HCT116 (cell line): Measurements from ENCODE around the gene TMEM144. TPM values are rescaled to one million over a fixed set of nuclear protein-coding genes. Genes with fewer than 3 reads are reported as not detected.

ENCODE experiments used
- ATAC-seq: fragments of 200-7000 bp; cut with Tn5 transposase; 2 replicates; pipeline ENCODE4 v1.9.1; 2020; ENCODE audit warnings: mild to moderate bottlenecking, moderate library complexity
- BruUV-seq: library from RNA; stranded (reverse); fragments of 400-500 nt; replicated peaks from 2 replicates; lab custom pipeline; 2021; lab: Mats Ljungman, UMichigan
- CTCF ChIA-PET: fragments of 300-600 bp; sonication (Branson Sonifier 250); formaldehyde crosslinking; loops from one replicate; lab custom pipeline; 2021; ENCODE audit warnings: antibody characterized with exemption; lab: Charles Lee
- POLR2A ChIA-PET: fragments of 300-600, 350-600 bp; sonication (Branson Sonifier 250); formaldehyde crosslinking; loops from one replicate; lab custom pipeline; 2021; ENCODE audit warnings: antibody characterized with exemption; lab: Charles Lee
- RAD21 ChIA-PET, 2 experiments: fragments of 300-600 bp; sonication (Branson Sonifier 250); formaldehyde crosslinking; loops; one replicate each; lab custom pipeline; 2023; ENCODE audit warnings: low total read pairs in 2 of 2; ENCODE audit not compliant: uncharacterized antibody in 2 of 2, unreplicated experiment in 2 of 2, low non-redundant PET in 1 of 2; lab: Charles Lee
- DNase-seq: peaks from one replicate; pipeline ENCODE4 v3.0.0-alpha.2; 2010; ENCODE audit warnings: low read depth, low spot score
- H2AFZ ChIP-seq: fragments of 200-600 bp; shearing (Covaris generic), sonication (generic); 2 replicates; pipeline ENCODE4 v1.6.1; 2017; ENCODE audit warnings: low read depth, mixed run types, mixed read lengths, antibody characterized with exemption, low read length; ENCODE audit not compliant: poor library complexity, severe bottlenecking
- H3K27ac ChIP-seq: 2 replicates; pipeline ENCODE4 v1.5.1; 2012; ENCODE audit warnings: low read depth, low read length
- H3K27me3 ChIP-seq: fragments of 200-600 bp; sonication (generic); 2 replicates; pipeline ENCODE4 v1.6.1; 2016; ENCODE audit warnings: mixed run types, low read length, mixed read lengths; ENCODE audit not compliant: insufficient read depth
- H3K36me3 ChIP-seq, 2 experiments: fragments of 200-500 bp in 1 of 2; fragments of 200-600 bp in 1 of 2; sonication (Bioruptor generic) in 1 of 2; sonication (generic) in 1 of 2; 2 replicates each; pipeline versions ENCODE4 v1.5.1 to v1.6.1; 2014 to 2016; ENCODE audit warnings: low read length in 2 of 2, inconsistent platforms in 1 of 2, mixed read lengths in 1 of 2, mixed run types in 1 of 2; ENCODE audit not compliant: insufficient read depth in 2 of 2, control insufficient read depth in 1 of 2
- H3K4me1 ChIP-seq, 2 experiments: fragments of 200-600 bp in 1 of 2; sonication (generic) in 1 of 2; 2 replicates each; pipeline versions ENCODE4 v1.5.1 to v1.6.1; 2012 to 2017; ENCODE audit warnings: low read length in 2 of 2, inconsistent platforms in 1 of 2, mild to moderate bottlenecking in 1 of 2, mixed read lengths in 1 of 2, mixed run types in 1 of 2, moderate library complexity in 1 of 2; ENCODE audit not compliant: insufficient read depth in 2 of 2, control insufficient read depth in 1 of 2
- H3K4me2 ChIP-seq: fragments of 200-600 bp; sonication (generic); 2 replicates; pipeline ENCODE4 v1.6.1; 2017; ENCODE audit warnings: mixed run types, low read length, mixed read lengths
- H3K4me3 ChIP-seq, 2 experiments: fragments of 200-600 bp in 1 of 2; sonication (generic) in 1 of 2; replicated peaks in 1 of 2; 2 replicates each; pipeline ENCODE4 v1.5.1; 2011 to 2016; ENCODE audit warnings: low read length in 2 of 2, control low read depth in 1 of 2, low read depth in 1 of 2, mild to moderate bottlenecking in 1 of 2, mixed read lengths in 1 of 2, mixed run types in 1 of 2
- H3K79me2 ChIP-seq: fragments of 200-600 bp; sonication (generic); 2 replicates; pipeline ENCODE4 v1.6.1; 2017; ENCODE audit warnings: mild to moderate bottlenecking, mixed run types, low read length, moderate library complexity, mixed read lengths; ENCODE audit not compliant: insufficient read depth
- H3K9ac ChIP-seq: fragments of 200-600 bp; sonication (generic); 2 replicates; pipeline ENCODE4 v1.6.1; 2016; ENCODE audit warnings: low read length, mixed read lengths
- H3K9me2 ChIP-seq: fragments of 200-600 bp; sonication (generic), shearing (Covaris generic); 2 replicates; pipeline ENCODE4 v1.6.1; 2017; ENCODE audit warnings: mixed run types, mild to moderate bottlenecking, moderate library complexity; ENCODE audit not compliant: insufficient read depth
- H3K9me3 ChIP-seq, 2 experiments: fragments of 200-500 bp in 1 of 2; fragments of 200-600 bp in 1 of 2; sonication (Bioruptor generic) in 1 of 2; sonication (generic) in 1 of 2; 2 replicates each; pipeline ENCODE4 v1.6.1; 2014 to 2017; ENCODE audit warnings: low read length in 2 of 2, mixed read lengths in 2 of 2, inconsistent platforms in 1 of 2, low read depth in 1 of 2, mild to moderate bottlenecking in 1 of 2, mixed run types in 1 of 2, moderate library complexity in 1 of 2; ENCODE audit not compliant: control insufficient read depth in 1 of 2, insufficient read depth in 1 of 2
- H4K20me1 ChIP-seq: fragments of 200-600 bp; sonication (generic), shearing (Covaris generic); 2 replicates; pipeline ENCODE4 v1.6.1; 2017; ENCODE audit warnings: mixed run types, mild to moderate bottlenecking, moderate library complexity; ENCODE audit not compliant: insufficient read depth
- CBX3 ChIP-seq: IDR thresholded peaks from 2 replicates; pipeline ENCODE4 v1.6.1; 2012; ENCODE audit warnings: low read depth
- CEBPB ChIP-seq: IDR thresholded peaks from 2 replicates; pipeline ENCODE4 v1.6.1; 2012; ENCODE audit warnings: low read depth
- ELF1 ChIP-seq: IDR thresholded peaks from 2 replicates; pipeline ENCODE4 v1.6.1; 2012; ENCODE audit warnings: low read depth, borderline replicate concordance
- EZH2phosphoT487 ChIP-seq: fragments of 200-600 bp; IDR thresholded peaks from 2 replicates; pipeline ENCODE4 v1.6.1; 2018; ENCODE audit warnings: antibody characterized with exemption, borderline replicate concordance
- FOSL1 ChIP-seq: IDR thresholded peaks from 2 replicates; pipeline ENCODE4 v1.6.1; 2012; ENCODE audit warnings: low read depth
- POLR2A ChIP-seq: IDR thresholded peaks from 2 replicates; pipeline ENCODE4 v1.7.0; 2011; ENCODE audit warnings: borderline replicate concordance; ENCODE audit not compliant: insufficient read depth, insufficient read length; ENCODE audit errors: extremely low read depth
- RAD21 ChIP-seq: IDR thresholded peaks from 2 replicates; pipeline ENCODE4 v1.6.1; 2012; ENCODE audit warnings: low read depth, mild to moderate bottlenecking
- SIN3A ChIP-seq: IDR thresholded peaks from 2 replicates; pipeline ENCODE4 v1.6.1; 2012; ENCODE audit warnings: low read depth
- YY1 ChIP-seq: IDR thresholded peaks from 2 replicates; pipeline ENCODE4 v1.6.1; 2011; ENCODE audit warnings: low read length, low read depth, moderate library complexity, mild to moderate bottlenecking; ENCODE audit not compliant: insufficient replicate concordance; ENCODE audit errors: extremely low read depth
- ZFX ChIP-seq: fragments of 450-650 bp; IDR thresholded peaks from 2 replicates; pipeline ENCODE4 v1.6.1; 2017
- ZNF274 ChIP-seq: fragments of 200-500 bp; sonication (Bioruptor generic); IDR thresholded peaks from 2 replicates; pipeline ENCODE4 v1.6.1; 2014; ENCODE audit warnings: mild to moderate bottlenecking, low read depth, low read length, inconsistent platforms
- intact Hi-C: fragments of 100-400 bp; cut with micrococcal nuclease; formaldehyde crosslinking; loops from 2 replicates; pipeline ENCODE4 v1.10.0; 2022
- total RNA-seq: library from RNA; stranded (reverse); gene quantifications from one replicate; pipeline ENCODE4 v1.2.1, GENCODE V29; 2021; ENCODE audit not compliant: unreplicated experiment
- TF ChIP-seq, protein P1 (sequence below): IDR thresholded peaks from 2 replicates; pipeline ENCODE4 v1.6.1; 2012
- TF ChIP-seq, protein P2 (sequence below): IDR thresholded peaks from 2 replicates; pipeline ENCODE4 v1.6.1; 2012
- TF ChIP-seq, protein P3 (sequence below): IDR thresholded peaks from 2 replicates; pipeline ENCODE4 v1.6.1; 2012; ENCODE audit warnings: low read depth
- TF ChIP-seq, protein P4 (sequence below): IDR thresholded peaks from 2 replicates; pipeline ENCODE4 v1.6.1; 2011; ENCODE audit warnings: mild to moderate bottlenecking, low read length, moderate library complexity; ENCODE audit not compliant: insufficient replicate concordance; ENCODE audit errors: extremely low read depth
- TF ChIP-seq, protein P5 (sequence below), 3 experiments: fragments of 200-600 bp in 1 of 3; sonication (generic) in 1 of 3; IDR thresholded peaks in 2 of 3; conservative IDR thresholded peaks in 1 of 3; 2 replicates each; pipeline ENCODE4 v1.5.1; 2012 to 2017; ENCODE audit warnings: low read depth in 2 of 3, low read length in 2 of 3, antibody characterized with exemption in 1 of 3, borderline replicate concordance in 1 of 3, control low read depth in 1 of 3, mild to moderate bottlenecking in 1 of 3, mixed read lengths in 1 of 3, mixed run types in 1 of 3, moderate library complexity in 1 of 3; ENCODE audit not compliant: insufficient read depth in 1 of 3

The TMEM144 gene
- total RNA-seq, 1 experiment from 2014 or later, result 12.9 TPM

DNA sequence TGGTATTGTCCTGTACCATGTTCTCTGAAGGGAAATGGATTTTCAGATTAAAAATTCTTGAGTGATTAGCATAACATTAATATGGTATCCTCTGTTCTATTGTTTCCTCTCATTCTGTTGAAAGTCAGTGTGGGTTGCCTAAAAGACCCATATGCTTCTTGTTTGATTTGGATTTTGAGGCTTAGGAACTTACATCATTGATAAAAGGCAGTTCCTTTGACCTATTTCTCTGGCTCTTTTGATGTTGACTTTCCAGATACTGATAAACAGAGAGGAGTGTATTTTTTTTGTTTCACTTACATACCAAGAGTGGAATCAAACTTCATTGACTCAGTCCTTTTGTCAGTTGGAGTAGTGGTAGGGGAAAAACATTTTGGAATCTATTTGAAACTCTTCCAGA lies 32.8 kb downstream of the TMEM144 start (continued):
- TF ChIP-seq CEBPB, result no peak
- no peak for TF ChIP-seq POLR2A
- TF ChIP-seq, protein P1, sequence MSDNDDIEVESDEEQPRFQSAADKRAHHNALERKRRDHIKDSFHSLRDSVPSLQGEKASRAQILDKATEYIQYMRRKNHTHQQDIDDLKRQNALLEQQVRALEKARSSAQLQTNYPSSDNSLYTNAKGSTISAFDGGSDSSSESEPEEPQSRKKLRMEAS, result no peak
- no peak for TF ChIP-seq ZNF274
- TF ChIP-seq, protein P2, sequence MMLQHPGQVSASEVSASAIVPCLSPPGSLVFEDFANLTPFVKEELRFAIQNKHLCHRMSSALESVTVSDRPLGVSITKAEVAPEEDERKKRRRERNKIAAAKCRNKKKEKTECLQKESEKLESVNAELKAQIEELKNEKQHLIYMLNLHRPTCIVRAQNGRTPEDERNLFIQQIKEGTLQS, result no peak
- TF ChIP-seq, protein P3, sequence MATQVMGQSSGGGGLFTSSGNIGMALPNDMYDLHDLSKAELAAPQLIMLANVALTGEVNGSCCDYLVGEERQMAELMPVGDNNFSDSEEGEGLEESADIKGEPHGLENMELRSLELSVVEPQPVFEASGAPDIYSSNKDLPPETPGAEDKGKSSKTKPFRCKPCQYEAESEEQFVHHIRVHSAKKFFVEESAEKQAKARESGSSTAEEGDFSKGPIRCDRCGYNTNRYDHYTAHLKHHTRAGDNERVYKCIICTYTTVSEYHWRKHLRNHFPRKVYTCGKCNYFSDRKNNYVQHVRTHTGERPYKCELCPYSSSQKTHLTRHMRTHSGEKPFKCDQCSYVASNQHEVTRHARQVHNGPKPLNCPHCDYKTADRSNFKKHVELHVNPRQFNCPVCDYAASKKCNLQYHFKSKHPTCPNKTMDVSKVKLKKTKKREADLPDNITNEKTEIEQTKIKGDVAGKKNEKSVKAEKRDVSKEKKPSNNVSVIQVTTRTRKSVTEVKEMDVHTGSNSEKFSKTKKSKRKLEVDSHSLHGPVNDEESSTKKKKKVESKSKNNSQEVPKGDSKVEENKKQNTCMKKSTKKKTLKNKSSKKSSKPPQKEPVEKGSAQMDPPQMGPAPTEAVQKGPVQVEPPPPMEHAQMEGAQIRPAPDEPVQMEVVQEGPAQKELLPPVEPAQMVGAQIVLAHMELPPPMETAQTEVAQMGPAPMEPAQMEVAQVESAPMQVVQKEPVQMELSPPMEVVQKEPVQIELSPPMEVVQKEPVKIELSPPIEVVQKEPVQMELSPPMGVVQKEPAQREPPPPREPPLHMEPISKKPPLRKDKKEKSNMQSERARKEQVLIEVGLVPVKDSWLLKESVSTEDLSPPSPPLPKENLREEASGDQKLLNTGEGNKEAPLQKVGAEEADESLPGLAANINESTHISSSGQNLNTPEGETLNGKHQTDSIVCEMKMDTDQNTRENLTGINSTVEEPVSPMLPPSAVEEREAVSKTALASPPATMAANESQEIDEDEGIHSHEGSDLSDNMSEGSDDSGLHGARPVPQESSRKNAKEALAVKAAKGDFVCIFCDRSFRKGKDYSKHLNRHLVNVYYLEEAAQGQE, result no peak
- no peak for TF ChIP-seq CBX3
- TF ChIP-seq, all 23 proteins: peak for 0

DNA sequence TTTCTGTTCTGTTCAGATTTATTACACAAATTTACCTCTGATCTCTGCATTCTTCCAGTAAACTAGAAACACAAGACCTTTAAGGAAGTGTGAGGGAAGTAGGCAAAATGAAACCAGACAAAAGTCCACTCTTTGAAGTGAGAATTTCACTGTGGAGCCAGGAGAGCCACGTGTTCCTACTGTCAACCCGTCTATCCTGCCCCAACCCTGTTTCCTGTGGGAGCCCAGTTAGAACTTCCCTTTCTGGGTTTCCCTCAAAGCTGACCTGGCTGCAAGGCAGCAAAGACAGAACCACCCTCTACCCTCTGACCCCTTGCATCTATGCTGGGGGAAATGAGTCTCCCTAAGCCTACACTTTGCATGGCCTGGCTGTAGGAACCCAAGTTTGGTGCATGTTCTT lies 40.0 kb downstream of the TMEM144 start:
- Histone ChIP-seq H3K36me3 (no peaks in the 10 kb centered on the region), H3K4me1 (no peaks in the 10 kb centered on the region), H3K79me2 (no peaks in the 10 kb centered on the region), H3K27ac (no peak overlapping the region), H3K9me3 (no peaks in the 10 kb centered on the region), H3K9ac (no peak overlapping the region), H3K4me3 (no peak overlapping the region), H4K20me1 (no peaks in the 10 kb centered on the region), H3K9me2 (no peaks in the 10 kb centered on the region), H2AFZ (no peak overlapping the region), H3K27me3 (no peaks in the 10 kb centered on the region), H3K4me2 (no peak overlapping the region)
- no TSS peak for BruUV-seq
- POLR2A ChIA-PET, result no interaction called here
- DNase-seq (no peak), ATAC-seq (no peak)
- RAD21 ChIA-PET, result no interaction called here
- CTCF ChIA-PET, result no interaction called here
- intact Hi-C loops, result no loop called here
- TF ChIP-seq ELF1, result no peak
- TF ChIP-seq, protein P2, result no peak
- TF ChIP-seq EZH2phosphoT487, result no peak
- TF ChIP-seq FOSL1, result no peak
- TF ChIP-seq, protein P4, sequence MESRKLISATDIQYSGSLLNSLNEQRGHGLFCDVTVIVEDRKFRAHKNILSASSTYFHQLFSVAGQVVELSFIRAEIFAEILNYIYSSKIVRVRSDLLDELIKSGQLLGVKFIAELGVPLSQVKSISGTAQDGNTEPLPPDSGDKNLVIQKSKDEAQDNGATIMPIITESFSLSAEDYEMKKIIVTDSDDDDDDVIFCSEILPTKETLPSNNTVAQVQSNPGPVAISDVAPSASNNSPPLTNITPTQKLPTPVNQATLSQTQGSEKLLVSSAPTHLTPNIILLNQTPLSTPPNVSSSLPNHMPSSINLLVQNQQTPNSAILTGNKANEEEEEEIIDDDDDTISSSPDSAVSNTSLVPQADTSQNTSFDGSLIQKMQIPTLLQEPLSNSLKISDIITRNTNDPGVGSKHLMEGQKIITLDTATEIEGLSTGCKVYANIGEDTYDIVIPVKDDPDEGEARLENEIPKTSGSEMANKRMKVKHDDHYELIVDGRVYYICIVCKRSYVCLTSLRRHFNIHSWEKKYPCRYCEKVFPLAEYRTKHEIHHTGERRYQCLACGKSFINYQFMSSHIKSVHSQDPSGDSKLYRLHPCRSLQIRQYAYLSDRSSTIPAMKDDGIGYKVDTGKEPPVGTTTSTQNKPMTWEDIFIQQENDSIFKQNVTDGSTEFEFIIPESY, result no peak
- TF ChIP-seq, protein P5, sequence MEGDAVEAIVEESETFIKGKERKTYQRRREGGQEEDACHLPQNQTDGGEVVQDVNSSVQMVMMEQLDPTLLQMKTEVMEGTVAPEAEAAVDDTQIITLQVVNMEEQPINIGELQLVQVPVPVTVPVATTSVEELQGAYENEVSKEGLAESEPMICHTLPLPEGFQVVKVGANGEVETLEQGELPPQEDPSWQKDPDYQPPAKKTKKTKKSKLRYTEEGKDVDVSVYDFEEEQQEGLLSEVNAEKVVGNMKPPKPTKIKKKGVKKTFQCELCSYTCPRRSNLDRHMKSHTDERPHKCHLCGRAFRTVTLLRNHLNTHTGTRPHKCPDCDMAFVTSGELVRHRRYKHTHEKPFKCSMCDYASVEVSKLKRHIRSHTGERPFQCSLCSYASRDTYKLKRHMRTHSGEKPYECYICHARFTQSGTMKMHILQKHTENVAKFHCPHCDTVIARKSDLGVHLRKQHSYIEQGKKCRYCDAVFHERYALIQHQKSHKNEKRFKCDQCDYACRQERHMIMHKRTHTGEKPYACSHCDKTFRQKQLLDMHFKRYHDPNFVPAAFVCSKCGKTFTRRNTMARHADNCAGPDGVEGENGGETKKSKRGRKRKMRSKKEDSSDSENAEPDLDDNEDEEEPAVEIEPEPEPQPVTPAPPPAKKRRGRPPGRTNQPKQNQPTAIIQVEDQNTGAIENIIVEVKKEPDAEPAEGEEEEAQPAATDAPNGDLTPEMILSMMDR (IDR thresholded peaks at IDR 0.05 in 2 of 3, conservative IDR thresholded peaks at IDR 0.05 in 1 of 3; ENCODE audit: borderline replicate concordance in 1 of 3, insufficient read depth in 1 of 3, low read depth in 2 of 3, low read length in 2 of 3), result no peak
- TF ChIP-seq RAD21, result no peak
- no peak for TF ChIP-seq ZFX
- no peak for TF ChIP-seq CBX3
- TF ChIP-seq YY1, result no peak
- TF ChIP-seq SIN3A, result no peak
